ENCODE measurements around the gene WDR43.

The WDR43 gene

DNA sequence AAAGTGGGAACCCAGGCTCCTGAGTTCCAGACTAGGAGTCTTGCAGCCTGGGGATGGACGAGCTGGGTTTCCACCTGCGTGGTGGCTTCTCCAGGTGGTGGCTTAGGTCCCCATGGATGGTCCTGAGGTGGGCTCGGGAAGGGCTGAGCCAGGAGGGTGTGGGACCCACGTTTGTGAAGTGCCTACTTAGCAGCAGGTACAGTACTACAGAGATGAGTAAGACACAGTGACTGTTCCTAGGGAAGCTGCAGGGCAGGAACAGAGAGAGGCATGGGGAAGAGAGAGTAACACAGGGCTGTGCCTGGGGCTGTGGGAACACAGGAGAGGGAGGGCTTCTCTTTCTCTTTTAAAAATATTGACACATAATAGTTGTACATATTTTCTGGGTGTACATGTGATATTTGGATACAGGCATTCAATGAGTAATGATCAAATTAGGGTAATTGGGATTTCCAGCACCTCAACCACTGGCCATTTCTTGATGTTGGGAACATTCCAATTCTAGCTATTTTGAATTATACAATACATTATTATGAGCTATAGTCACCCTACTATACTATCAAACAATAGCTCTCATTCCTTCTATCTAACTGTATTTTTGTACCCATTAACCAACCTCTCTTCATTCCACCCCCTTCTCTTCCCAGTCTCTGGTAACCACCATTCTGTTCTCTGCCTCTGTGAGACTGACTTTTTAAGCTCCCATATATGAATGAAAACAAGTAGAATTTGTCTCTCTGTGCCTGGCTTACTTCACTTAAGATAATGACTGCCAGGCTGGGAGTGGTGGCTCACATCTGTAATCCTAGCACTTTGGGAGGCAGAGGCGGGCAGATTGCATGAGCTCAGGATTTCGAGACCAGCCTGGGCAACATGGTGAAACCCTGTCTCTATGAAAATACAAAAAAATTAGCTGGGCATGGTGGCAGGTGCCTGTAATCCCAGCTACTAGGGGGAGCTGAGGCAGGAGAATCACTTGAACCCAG, 101.6 kb downstream of the WDR43 start:
- TF ChIP-seq, protein P1, sequence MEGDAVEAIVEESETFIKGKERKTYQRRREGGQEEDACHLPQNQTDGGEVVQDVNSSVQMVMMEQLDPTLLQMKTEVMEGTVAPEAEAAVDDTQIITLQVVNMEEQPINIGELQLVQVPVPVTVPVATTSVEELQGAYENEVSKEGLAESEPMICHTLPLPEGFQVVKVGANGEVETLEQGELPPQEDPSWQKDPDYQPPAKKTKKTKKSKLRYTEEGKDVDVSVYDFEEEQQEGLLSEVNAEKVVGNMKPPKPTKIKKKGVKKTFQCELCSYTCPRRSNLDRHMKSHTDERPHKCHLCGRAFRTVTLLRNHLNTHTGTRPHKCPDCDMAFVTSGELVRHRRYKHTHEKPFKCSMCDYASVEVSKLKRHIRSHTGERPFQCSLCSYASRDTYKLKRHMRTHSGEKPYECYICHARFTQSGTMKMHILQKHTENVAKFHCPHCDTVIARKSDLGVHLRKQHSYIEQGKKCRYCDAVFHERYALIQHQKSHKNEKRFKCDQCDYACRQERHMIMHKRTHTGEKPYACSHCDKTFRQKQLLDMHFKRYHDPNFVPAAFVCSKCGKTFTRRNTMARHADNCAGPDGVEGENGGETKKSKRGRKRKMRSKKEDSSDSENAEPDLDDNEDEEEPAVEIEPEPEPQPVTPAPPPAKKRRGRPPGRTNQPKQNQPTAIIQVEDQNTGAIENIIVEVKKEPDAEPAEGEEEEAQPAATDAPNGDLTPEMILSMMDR (conservative IDR thresholded peaks at IDR 0.05), result no peak
- no peak for TF ChIP-seq ZFX (IDR thresholded peaks at IDR 0.05)

DNA sequence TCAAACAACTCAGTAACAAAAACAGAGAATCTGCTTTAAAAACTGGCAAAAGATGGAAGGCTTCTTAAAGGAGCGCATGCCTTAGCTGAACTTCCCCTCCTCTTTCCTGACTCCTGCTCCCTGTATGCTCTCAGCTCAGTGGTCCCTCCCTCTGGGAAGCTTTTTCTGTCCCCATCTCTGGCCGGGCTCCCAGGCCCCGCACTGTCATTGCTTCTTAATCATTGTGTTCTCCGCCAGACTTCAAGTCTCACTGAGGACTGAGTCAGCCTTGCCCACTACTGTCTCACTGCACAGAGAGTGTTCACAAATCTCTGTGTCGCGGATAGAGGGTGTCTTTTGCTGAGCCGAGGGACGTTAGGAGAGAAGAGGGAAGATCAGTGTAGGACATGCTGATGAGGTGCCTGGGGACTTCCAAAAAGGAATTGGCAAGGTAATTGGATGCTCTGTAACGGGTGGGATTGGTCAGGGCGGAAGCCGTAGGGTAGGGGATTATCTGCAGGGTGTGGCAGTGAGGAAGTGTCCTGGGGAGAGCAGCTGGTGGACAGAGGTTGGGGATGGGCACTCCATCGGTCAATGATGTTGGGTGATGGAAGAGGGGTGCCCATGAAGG, 102.9 kb downstream of the WDR43 start:
- TF ChIP-seq, protein P1 (conservative IDR thresholded peaks at IDR 0.05), result no peak
- no peak for TF ChIP-seq ZFX (IDR thresholded peaks at IDR 0.05)

More for the DNA sequence above, 101.6 kb downstream of the WDR43 start:
- H3K27ac ChIP-seq, result no peak overlapping the region

More for the DNA sequence above, 102.9 kb downstream of the WDR43 start:
- H3K27ac ChIP-seq, result no peak overlapping the region
